K562 (cell line): ENCODE data around the gene SH3BP5. TPM values are rescaled to one million over a fixed set of nuclear protein-coding genes. Genes with fewer than 3 reads are reported as not detected.
A peak's percentile ranks its signal among the peaks of the same experiment; 100 is the strongest.

Experiments used
- ARID3B ChIP-seq: fragments of 250-450 bp; sonication (Bioruptor Pico); IDR thresholded peaks from 2 replicates; pipeline ENCODE4 v1.4.0; 2020; ENCODE audit warnings: borderline replicate concordance
- BRD9 ChIP-seq: fragments of 450-650 bp; IDR thresholded peaks from 2 replicates; pipeline ENCODE4 v1.6.1; 2018; ENCODE audit warnings: low read depth; ENCODE audit not compliant: partially characterized antibody
- CHD4 ChIP-seq: fragments of 200-600 bp; sonication (generic); IDR thresholded peaks from 3 replicates; pipeline ENCODE4 v1.6.1; 2012; ENCODE audit warnings: low read depth, mild to moderate bottlenecking, mixed read lengths, low read length, inconsistent platforms; ENCODE audit not compliant: insufficient read depth, insufficient replicate concordance, poor library complexity, severe bottlenecking
- DDX20 ChIP-seq: fragments of 450-650 bp; IDR thresholded peaks from 2 replicates; pipeline ENCODE4 v1.6.1; 2016; ENCODE audit warnings: missing genetic modification characterization, low read depth, mild to moderate bottlenecking, missing compliant biosample characterization, moderate library complexity
- FOXA1 ChIP-seq: fragments of 450-650 bp; IDR thresholded peaks from 2 replicates; pipeline ENCODE4 v1.6.1; 2016; ENCODE audit warnings: mild to moderate bottlenecking, borderline replicate concordance
- HNRNPL ChIP-seq: fragments of 200-400 bp; formaldehyde crosslinking; IDR thresholded peaks from 2 replicates; pipeline ENCODE4 v1.6.1; 2017; ENCODE audit warnings: low read depth, mild to moderate bottlenecking, low read length
- MED1 ChIP-seq: sonication (generic); formaldehyde crosslinking; IDR thresholded peaks from 2 replicates; pipeline ENCODE4 v1.8.1; 2023; ENCODE audit warnings: missing genetic modification reagents, borderline replicate concordance
- NFIC ChIP-seq: fragments of 450-650 bp; IDR thresholded peaks from 2 replicates; pipeline ENCODE4 v1.6.1; 2017; ENCODE audit warnings: mild to moderate bottlenecking, inconsistent platforms
- POLR2H ChIP-seq: IDR thresholded peaks from 2 replicates; pipeline ENCODE4 v1.6.1; 2016; ENCODE audit warnings: missing genetic modification characterization, low read depth, mild to moderate bottlenecking, control low read depth, missing compliant biosample characterization, moderate library complexity
- PYGO2 ChIP-seq: fragments of 450-650 bp; IDR thresholded peaks from 2 replicates; pipeline ENCODE4 v1.6.1; 2016; ENCODE audit warnings: mild to moderate bottlenecking, missing genetic modification characterization, moderate library complexity, missing compliant biosample characterization
- RERE ChIP-seq: sonication (generic); formaldehyde crosslinking; IDR thresholded peaks from 2 replicates; pipeline ENCODE4 v1.8.0; 2023; ENCODE audit warnings: missing genetic modification reagents, mild to moderate bottlenecking, borderline replicate concordance
- SFPQ ChIP-seq: fragments of 200-400 bp; formaldehyde crosslinking; IDR thresholded peaks from 2 replicates; pipeline ENCODE4 v1.6.1; 2017; ENCODE audit warnings: mild to moderate bottlenecking, low read depth, low read length, moderate library complexity
- STAT6 ChIP-seq: sonication (generic); formaldehyde crosslinking; IDR thresholded peaks from 2 replicates; pipeline ENCODE4 v1.8.1; 2023; ENCODE audit warnings: mild to moderate bottlenecking, missing genetic modification reagents
- ZC3H4 ChIP-seq: sonication (generic); formaldehyde crosslinking; IDR thresholded peaks from 2 replicates; pipeline ENCODE4 v1.9.0; 2021; ENCODE audit warnings: missing genetic modification reagents, borderline replicate concordance
- ZNF41 ChIP-seq: fragments of 250-450 bp; sonication (Bioruptor Pico); conservative IDR thresholded peaks from 2 replicates; pipeline ENCODE4 v1.4.0; 2020; ENCODE audit warnings: mild to moderate bottlenecking
- polyA plus RNA-seq, 8 experiments: library from polyadenylated mRNA; depleted of rRNA in 4 of 8; stranded (reverse) in 5 of 8; unstranded in 3 of 8; fragments of >200 nt; fragmentation: Nextera tagmentation in 2 of 8; fragmentation: Illumina TruSeq in 1 of 8; extraction: Ambion mirVana in 2 of 8; extraction: Trizol in 1 of 8; gene quantifications; 2 replicates each; pipeline versions ENCODE4 v1.2.1 to v1.2.3, GENCODE V29; 2011 to 2014; ENCODE audit warnings: inconsistent platforms in 1 of 8, missing spikeins in 1 of 8
- total RNA-seq, 7 experiments: library from RNA; depleted of rRNA in 6 of 7; stranded (reverse); fragments of >200 nt in 6 of 7; fragmentation: Illumina TruSeq in 2 of 7; extraction: Trizol in 2 of 7; gene quantifications; 2 replicates each; pipeline versions ENCODE4 v1.2.1 to v1.2.3, GENCODE V29; 2011 to 2021; ENCODE audit warnings: low replicate concordance in 1 of 7

Gene SH3BP5
- total and polyA plus RNA-seq, 9 of the 15 experiments (the other 6 are each of a cell fraction or from before 2014, with no cell fraction given), result 2.9 to 29.0 (median 14.9) TPM

GRCh38 chr3:15205482-15205933 is 126.9 kb downstream of the SH3BP5 start (continued):
- no peak for TF ChIP-seq RERE (CRISPR knock-in tag)
- no peak for TF ChIP-seq MED1 (CRISPR knock-in tag)
- no peak for TF ChIP-seq ZC3H4
- TF ChIP-seq ZNF41 (CRISPR knock-in tag), result no peak
- TF ChIP-seq CHD4, result no peak
- no peak for TF ChIP-seq SFPQ
- peak; percentile 77 for TF ChIP-seq POLR2H (tag)
- peak; percentile 59 for TF ChIP-seq BRD9
- TF ChIP-seq DDX20 (tag), result no peak
- TF ChIP-seq PYGO2 (tag), result no peak
- TF ChIP-seq FOXA1, result no peak
- TF ChIP-seq NFIC, result no peak
- no peak for TF ChIP-seq STAT6 (CRISPR knock-in tag)
- TF ChIP-seq ARID3B (CRISPR knock-in tag), result no peak
- TF ChIP-seq HNRNPL, result no peak
